H1 (cell line): ENCODE data around the gene MACROD2. TPM values are rescaled to one million over a fixed set of nuclear protein-coding genes. Genes with fewer than 3 reads are reported as not detected.

Source experiments
- CBX8 ChIP-seq: fragments of 300-800, 300-1000 bp; sonication (generic); IDR thresholded peaks from 2 replicates; pipeline ENCODE4 v1.7.1; 2016; ENCODE audit warnings: low read depth, low read length, borderline replicate concordance
- polyA plus RNA-seq, 7 experiments: library from polyadenylated mRNA; depleted of rRNA in 3 of 7; stranded (reverse) in 5 of 7; unstranded in 2 of 7; fragments of >200 nt in 5 of 7; fragments of 200-250 nt in 2 of 7; gene quantifications; 1 replicate in 5 of 7; 2 replicates in 1 of 7; 4 replicates in 1 of 7; pipeline versions ENCODE4 v1.2.1 to v1.2.3, GENCODE V29; 2011 to 2013; ENCODE audit warnings: missing spikeins in 2 of 7, mixed read lengths in 2 of 7
- total RNA-seq: library from RNA; stranded (reverse); fragmentation: NEBNext Ultra II Directional; extraction: Animal tissue kit (Norgen Biotek cat#: 25700); gene quantifications from 2 replicates; pipeline ENCODE4 v1.2.1, GENCODE V29; 2021

The MACROD2 gene
- total and polyA plus RNA-seq, 2 of the 8 experiments (the other 6 are each of a cell fraction or from before 2014, with no cell fraction given) = 0.70 to 3.9 TPM

DNA sequence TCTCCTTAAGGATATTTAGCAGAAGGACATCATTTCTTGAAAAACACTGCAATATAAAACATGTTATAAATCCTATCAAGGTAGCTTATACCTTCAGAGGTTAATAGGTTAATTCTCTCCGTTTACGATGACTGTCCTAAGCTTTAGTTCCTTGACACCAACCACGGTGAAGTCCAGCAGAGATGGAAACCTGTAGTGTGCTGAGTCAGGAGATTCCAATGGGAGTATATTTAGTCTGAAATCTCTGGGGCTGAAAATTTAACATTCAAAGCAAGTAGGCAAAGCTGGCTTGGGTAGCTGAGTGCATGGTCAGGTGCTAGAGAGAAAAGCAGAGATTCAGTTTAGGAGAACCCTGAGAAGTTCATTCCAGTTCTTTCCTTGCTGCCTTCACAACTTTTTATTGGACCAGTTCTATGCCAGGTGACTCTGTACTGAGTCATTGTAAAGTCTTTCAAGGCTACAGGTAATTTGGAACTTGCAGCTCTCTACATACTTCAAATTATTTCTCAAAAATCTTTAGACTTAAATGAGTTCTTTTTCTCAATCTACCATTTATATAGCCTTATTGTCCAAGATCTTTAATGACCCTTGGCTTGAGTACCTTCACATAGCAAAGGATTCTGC is 1351.5 kb downstream of the MACROD2 start (continued):
- no peak for TF ChIP-seq CBX8
